Measurements from ENCODE around the gene CELSR1. TPM values are rescaled to one million over a fixed set of nuclear protein-coding genes. Genes with fewer than 3 reads are reported as not detected.
"Not testable (repeated sequence)": the region's sequence is repeated elsewhere in the genome, so short reads cannot be mapped to it uniquely, and the experiment has no call there.

The CELSR1 gene
- total RNA-seq, 1 experiment from 2014 or later, result 30.7 TPM

- Histone ChIP-seq H3K4me1 (ENCODE audit: control insufficient read depth, insufficient read depth, low read length) (no peaks in the 10 kb centered on the region), H3K9me3 (ENCODE audit: control insufficient read depth, insufficient read depth, low read depth, low read length) (no peaks in the 10 kb centered on the region), H3K27ac (ENCODE audit: low read length) (no peak overlapping the region), H3K27me3 (ENCODE audit: control insufficient read depth, insufficient read depth, low read length) (no peaks in the 10 kb centered on the region), H3K36me3 (ENCODE audit: control insufficient read depth, insufficient read depth, low read length) (no peaks in the 10 kb centered on the region), H3K4me3 (ENCODE audit: low read depth in 2 of 2, low read length in 2 of 2) (no peak overlapping the region)
- ChIA-PET POLR2A (interaction anchor here (0.7 kb wide), 1 partner anchor 22 kb away, joined by 5 read pairs; no protein-coding TSS in a partner anchor), CTCF (no interaction called here)
- no TSS peak for BruUV-seq (replicated peaks)
- TF ChIP-seq REST (IDR thresholded peaks at IDR 0.05; ENCODE audit: insufficient read depth in 1 of 2, low read depth in 2 of 2, low read length in 1 of 2) (no peak), CTCF (IDR thresholded peaks at IDR 0.05) (no peak), SIN3A (IDR thresholded peaks at IDR 0.05; ENCODE audit: borderline replicate concordance, insufficient read depth, low read depth, low read length) (no peak), POLR2AphosphoS5 (IDR thresholded peaks at IDR 0.05; ENCODE audit: low read depth, low read length) (no peak), TCF7L2 (IDR thresholded peaks at IDR 0.05; ENCODE audit: low read depth, low read length) (no peak)
- DNase-seq (ENCODE audit: low read depth, low spot score) (no peak), ATAC-seq (no peak)
- intact Hi-C loops (cut with micrococcal nuclease; ENCODE audit: unreplicated experiment) (no loop called here), in situ Hi-C loops (cut with HindIII; ENCODE audit: low pct_unique_long_range_greater_than_20kb, low sequenced_read_pairs) (no loop called here)
Observed at GRCh38 chr22:46517255-46517761, 20.1 kb downstream of the CELSR1 start.

- intact Hi-C loops (cut with micrococcal nuclease; ENCODE audit: unreplicated experiment) (no loop called here), in situ Hi-C loops (cut with HindIII; ENCODE audit: low pct_unique_long_range_greater_than_20kb, low sequenced_read_pairs) (no loop called here)
- ATAC-seq (no peak), DNase-seq (ENCODE audit: low read depth, low spot score) (no peak)
- Histone ChIP-seq H3K4me1 (ENCODE audit: control insufficient read depth, insufficient read depth, low read length) (no peaks in the 10 kb centered on the region), H3K27me3 (ENCODE audit: control insufficient read depth, insufficient read depth, low read length) (no peaks in the 10 kb centered on the region), H3K9me3 (ENCODE audit: control insufficient read depth, insufficient read depth, low read depth, low read length) (no peaks in the 10 kb centered on the region), H3K27ac (ENCODE audit: low read length) (no peak overlapping the region), H3K4me3 (ENCODE audit: low read depth in 2 of 2, low read length in 2 of 2) (no peak overlapping the region), H3K36me3 (ENCODE audit: control insufficient read depth, insufficient read depth, low read length) (no peaks in the 10 kb centered on the region)
- ChIA-PET POLR2A (no interaction called here), CTCF (no interaction called here)
- no TSS peak for BruUV-seq (replicated peaks)
- TF ChIP-seq SIN3A (IDR thresholded peaks at IDR 0.05; ENCODE audit: borderline replicate concordance, insufficient read depth, low read depth, low read length) (no peak), REST (IDR thresholded peaks at IDR 0.05; ENCODE audit: insufficient read depth in 1 of 2, low read depth in 2 of 2, low read length in 1 of 2) (no peak), TCF7L2 (IDR thresholded peaks at IDR 0.05; ENCODE audit: low read depth, low read length) (no peak), CTCF (IDR thresholded peaks at IDR 0.05) (no peak), POLR2AphosphoS5 (IDR thresholded peaks at IDR 0.05; ENCODE audit: low read depth, low read length) (no peak)
Observed at GRCh38 chr22:46516638-46517037, 20.8 kb downstream of the CELSR1 start.

- in situ Hi-C loops (cut with HindIII; ENCODE audit: low pct_unique_long_range_greater_than_20kb, low sequenced_read_pairs), result not testable (repeated sequence)
Observed at GRCh38 chr22:46516112-46516487, 21.3 kb downstream of the CELSR1 start.

More at GRCh38 chr22:46516112-46516487, 21.3 kb downstream of the CELSR1 start:
- CTCF ChIA-PET; H3K27me3 ChIP-seq (ENCODE audit: control insufficient read depth, insufficient read depth, low read length); H3K9me3 ChIP-seq (ENCODE audit: control insufficient read depth, insufficient read depth, low read depth, low read length); DNase-seq (ENCODE audit: low read depth, low spot score); POLR2A ChIA-PET; intact Hi-C loops (cut with micrococcal nuclease; ENCODE audit: unreplicated experiment); ATAC-seq; H3K27ac ChIP-seq (ENCODE audit: low read length); H3K36me3 ChIP-seq (ENCODE audit: control insufficient read depth, insufficient read depth, low read length); H3K4me1 ChIP-seq (ENCODE audit: control insufficient read depth, insufficient read depth, low read length); H3K4me3 ChIP-seq (ENCODE audit: low read depth in 2 of 2, low read length in 2 of 2); BruUV-seq (replicated peaks): not testable (repeated sequence)
